T-helper 1 cell treated with Interleukin-12 subunit alpha and Interleukin-12 subunit beta and Interleukin-4 antibody, amounts not matched to agents 30 μg/mL and 1 μg/mL, for 36 hours (primary cell): ENCODE results near the gene P4HTM.

Source experiments
- H3K27ac Mint-ChIP-seq: one replicate; pipeline ENCODE4 v1.8.0; 2021; ENCODE audit warnings: mild to moderate bottlenecking, mixed read lengths
- H3K27me3 Mint-ChIP-seq: one replicate; pipeline ENCODE4 v1.8.0; 2021; ENCODE audit warnings: low read depth, mixed read lengths
- H3K36me3 Mint-ChIP-seq: one replicate; pipeline ENCODE4 v1.8.0; 2021; ENCODE audit warnings: low read depth, mixed read lengths
- H3K4me1 Mint-ChIP-seq: one replicate; pipeline ENCODE4 v1.8.0; 2021; ENCODE audit warnings: low read depth, mixed read lengths
- H3K4me3 Mint-ChIP-seq: one replicate; pipeline ENCODE4 v1.8.0; 2021; ENCODE audit warnings: mild to moderate bottlenecking, moderate library complexity, mixed read lengths
- H3K9me3 Mint-ChIP-seq: one replicate; pipeline ENCODE4 v1.8.0; 2021; ENCODE audit warnings: mixed read lengths

Gene P4HTM

DNA sequence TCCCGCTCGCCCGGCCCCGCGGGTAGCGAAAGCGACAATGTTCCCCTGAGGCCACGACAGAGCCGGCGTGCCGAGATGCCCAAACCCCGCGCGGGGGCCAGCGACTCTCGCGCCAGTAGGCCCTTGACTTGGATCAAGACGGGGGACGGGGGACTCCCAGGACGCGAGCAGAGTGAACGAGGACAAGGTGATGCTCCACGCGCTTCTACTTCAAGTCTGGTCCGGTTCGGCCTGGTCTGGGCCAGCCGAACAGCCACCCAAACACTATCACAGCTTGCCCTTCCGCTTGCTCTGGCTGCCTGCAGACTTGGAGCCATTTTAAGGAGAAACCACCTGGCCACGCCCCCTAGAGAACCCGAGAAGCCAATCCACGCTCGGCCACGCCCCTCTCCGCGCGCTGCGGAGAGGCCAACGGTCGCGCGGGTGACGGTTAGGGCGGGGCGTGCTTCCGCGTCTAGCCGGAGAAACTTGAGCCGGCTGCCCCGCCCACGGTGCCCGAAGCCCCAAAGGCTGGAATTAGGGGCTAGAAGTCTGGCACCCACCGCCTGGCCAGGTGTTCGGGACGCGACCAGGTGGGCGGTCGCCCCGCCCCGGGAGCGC is 31.3 kb downstream of the P4HTM start:
- Mint-ChIP-seq H3K36me3 (peaks cover 28% of the 10 kb centered on the region), H3K9me3 (no peaks in the 10 kb centered on the region), H3K4me1 (peaks cover 30% of the 10 kb centered on the region)

DNA sequence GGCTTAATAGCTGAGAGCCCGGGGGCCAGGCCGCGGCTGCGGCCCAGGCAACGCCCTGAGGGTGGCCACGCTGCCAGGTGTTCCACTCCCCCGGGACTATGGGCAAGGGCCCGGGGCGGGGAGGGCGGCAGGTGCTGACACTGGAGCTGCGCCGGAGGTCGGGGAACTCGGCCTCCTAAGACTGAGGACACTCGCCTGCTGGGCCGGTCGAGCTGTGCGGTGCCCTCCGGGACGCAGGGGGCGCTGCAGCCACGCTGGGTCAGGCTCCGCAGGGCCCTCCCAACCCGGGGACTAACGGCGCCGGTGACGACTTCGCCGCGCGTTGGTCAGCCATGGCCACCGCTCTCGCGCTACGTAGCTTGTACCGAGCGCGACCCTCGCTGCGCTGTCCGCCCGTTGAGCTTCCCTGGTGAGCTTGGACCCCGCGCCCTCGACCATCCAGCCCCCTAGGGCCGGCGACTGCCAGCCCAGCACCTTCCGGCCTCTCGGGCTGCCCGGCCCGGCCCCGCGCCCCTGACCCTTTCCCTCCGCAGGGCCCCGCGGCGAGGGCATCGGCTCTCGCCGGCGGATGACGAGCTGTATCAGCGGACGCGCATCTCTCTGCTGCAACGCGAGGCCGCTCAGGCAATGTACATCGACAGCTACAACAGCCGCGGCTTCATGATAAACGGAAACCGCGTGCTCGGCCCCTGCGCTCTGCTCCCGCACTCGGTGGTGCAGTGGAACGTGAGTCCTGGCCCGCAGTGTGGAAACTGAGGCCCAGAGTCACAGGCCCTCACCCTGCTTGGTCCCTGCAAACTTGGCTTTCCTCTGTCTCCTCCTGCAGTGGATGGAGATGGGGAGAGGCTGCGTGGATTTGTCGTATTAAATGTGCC is 32.0 kb downstream of the P4HTM start, which contains the start of gene NDUFAF3:
Gene NDUFAF3 (plus strand): TSS at position 309 of the 875 bp plus-strand sequence. CDS start 24 bp downstream, at position 333.
- H3K4me1 Mint-ChIP-seq: peaks cover 30% of the 10 kb centered on the region
- peaks cover 28% of the 10 kb centered on the region for H3K36me3 Mint-ChIP-seq
- H3K27me3 Mint-ChIP-seq: no peaks in the 10 kb centered on the region
- H3K9me3 Mint-ChIP-seq: no peaks in the 10 kb centered on the region
- H3K4me3 Mint-ChIP-seq: peak within 1 kb of the TSS; percentile 94
- peak within 1 kb of the TSS; percentile 98 for H3K27ac Mint-ChIP-seq

More for the DNA sequence above, 31.3 kb downstream of the P4HTM start:
- Mint-ChIP-seq H3K27me3 (no peaks in the 10 kb centered on the region), H3K27ac (peak overlapping the region; percentile 95), H3K4me3 (peak overlapping the region; percentile 91)

DNA sequence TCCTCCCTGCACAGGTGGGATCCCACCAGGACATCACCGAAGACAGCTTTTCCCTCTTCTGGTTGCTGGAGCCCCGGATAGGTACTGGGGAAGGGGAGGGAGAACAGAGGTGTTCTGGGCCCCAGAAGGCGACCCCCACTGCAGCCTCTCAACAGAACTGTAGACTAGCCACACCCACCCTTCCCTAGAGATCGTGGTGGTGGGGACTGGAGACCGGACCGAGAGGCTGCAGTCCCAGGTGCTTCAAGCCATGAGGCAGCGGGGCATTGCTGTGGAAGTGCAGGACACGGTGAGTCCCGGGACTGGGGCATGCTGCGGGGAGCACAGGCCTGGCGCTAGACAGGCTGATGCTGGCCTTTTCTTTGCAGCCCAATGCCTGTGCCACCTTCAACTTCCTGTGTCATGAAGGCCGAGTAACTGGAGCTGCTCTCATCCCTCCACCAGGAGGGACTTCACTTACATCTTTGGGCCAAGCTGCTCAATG is 32.7 kb downstream of the P4HTM start:
- Mint-ChIP-seq H3K9me3 (no peaks in the 10 kb centered on the region), H3K27ac (peak overlapping the region; percentile 98), H3K36me3 (peaks cover 30% of the 10 kb centered on the region), H3K4me1 (peaks cover 32% of the 10 kb centered on the region), H3K4me3 (peak overlapping the region; percentile 94), H3K27me3 (no peaks in the 10 kb centered on the region)

DNA sequence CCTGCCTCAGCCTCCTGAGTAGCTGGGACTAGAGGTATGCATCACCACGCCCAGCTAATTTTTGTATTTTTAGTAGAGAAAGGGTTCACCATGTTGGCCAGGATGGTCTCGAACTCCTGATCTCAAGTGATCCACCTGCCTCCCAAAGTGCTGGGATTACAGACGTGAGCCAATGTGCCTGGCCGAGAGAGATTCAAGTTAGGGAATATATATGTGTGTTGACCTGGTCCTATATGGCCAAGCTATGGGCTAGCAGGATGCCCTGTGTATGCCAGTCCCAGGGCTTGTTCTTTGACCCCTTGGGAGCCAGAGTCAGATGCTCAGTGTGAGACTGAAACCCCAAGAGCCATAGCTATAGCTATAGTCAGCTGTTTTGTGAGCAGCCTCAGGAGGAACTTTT is 33.7 kb downstream of the P4HTM start:
- H3K36me3 Mint-ChIP-seq: peaks cover 30% of the 10 kb centered on the region
- H3K9me3 Mint-ChIP-seq: no peaks in the 10 kb centered on the region
- peaks cover 41% of the 10 kb centered on the region for H3K4me1 Mint-ChIP-seq

DNA sequence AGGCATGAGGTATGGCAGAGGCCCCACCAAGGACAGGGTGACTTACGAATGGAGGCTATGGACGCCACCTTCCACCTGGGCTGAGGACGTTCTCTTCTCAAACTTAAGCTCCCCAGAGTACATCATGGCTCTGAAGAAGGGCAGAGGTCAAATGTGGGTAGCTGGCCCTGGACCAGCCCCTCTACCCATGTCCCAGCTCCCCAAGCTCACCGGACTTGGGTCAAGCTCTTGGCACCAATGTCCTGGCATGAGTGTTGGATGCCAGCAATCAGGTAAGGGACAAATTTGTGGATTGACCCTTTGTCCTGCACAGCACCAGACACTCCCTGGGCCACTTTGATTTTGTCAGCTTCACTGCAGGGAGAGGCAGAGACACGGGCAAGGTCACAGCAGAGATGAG is 34.4 kb downstream of the P4HTM start:
- H3K4me3 Mint-ChIP-seq: no peak overlapping the region
- H3K36me3 Mint-ChIP-seq: peaks cover 35% of the 10 kb centered on the region
- no peak overlapping the region for H3K27ac Mint-ChIP-seq
- H3K4me1 Mint-ChIP-seq: peaks cover 44% of the 10 kb centered on the region
- no peaks in the 10 kb centered on the region for H3K9me3 Mint-ChIP-seq
- H3K27me3 Mint-ChIP-seq: no peaks in the 10 kb centered on the region

More for the DNA sequence above, 33.7 kb downstream of the P4HTM start:
- H3K27ac Mint-ChIP-seq: peak overlapping the region; percentile 31
- H3K4me3 Mint-ChIP-seq: peak overlapping the region; percentile 94
- H3K27me3 Mint-ChIP-seq: no peaks in the 10 kb centered on the region

DNA sequence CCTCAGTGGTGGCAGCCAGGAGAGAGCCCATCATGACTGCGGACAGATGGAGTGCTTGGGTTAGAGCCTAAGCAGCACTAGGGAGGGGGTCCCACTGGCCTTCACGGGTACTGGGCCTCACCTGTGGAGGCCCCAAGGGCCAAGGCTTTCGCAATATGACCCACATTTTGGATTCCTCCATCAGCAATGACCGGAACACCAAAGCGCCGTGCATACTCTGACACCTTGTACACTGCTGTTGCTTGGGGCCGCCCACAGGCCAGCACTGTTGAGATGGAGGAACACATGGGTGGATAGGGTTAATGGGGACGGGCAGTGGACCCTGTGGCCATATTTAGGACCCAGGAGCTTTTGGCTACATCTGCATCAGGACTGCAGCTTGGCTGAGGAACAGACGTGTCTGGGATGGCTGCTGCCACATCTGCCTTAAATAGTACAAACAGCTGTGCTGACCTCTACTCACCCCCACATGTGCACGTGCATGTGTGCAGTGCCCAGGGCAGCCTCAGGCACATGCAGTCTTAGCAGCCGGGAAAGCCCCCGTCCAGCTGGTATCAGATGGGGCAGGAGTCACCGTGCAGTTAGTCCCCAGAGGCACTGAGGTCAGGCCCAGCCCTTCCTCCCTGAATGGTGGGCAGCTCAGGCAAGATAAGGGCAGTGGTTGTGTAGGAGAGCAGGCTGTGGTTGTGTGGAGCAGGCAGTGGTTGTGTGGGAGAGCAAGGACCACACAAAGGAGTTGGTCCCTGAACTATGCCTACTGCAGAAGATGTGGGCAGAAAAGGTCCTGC is 35.2 kb downstream of the P4HTM start:
- H3K4me3 Mint-ChIP-seq: no peak overlapping the region
- peak overlapping the region; percentile 20 for H3K27ac Mint-ChIP-seq
- H3K36me3 Mint-ChIP-seq: peaks cover 37% of the 10 kb centered on the region
- H3K9me3 Mint-ChIP-seq: no peaks in the 10 kb centered on the region
- H3K27me3 Mint-ChIP-seq: no peaks in the 10 kb centered on the region
- peaks cover 39% of the 10 kb centered on the region for H3K4me1 Mint-ChIP-seq

DNA sequence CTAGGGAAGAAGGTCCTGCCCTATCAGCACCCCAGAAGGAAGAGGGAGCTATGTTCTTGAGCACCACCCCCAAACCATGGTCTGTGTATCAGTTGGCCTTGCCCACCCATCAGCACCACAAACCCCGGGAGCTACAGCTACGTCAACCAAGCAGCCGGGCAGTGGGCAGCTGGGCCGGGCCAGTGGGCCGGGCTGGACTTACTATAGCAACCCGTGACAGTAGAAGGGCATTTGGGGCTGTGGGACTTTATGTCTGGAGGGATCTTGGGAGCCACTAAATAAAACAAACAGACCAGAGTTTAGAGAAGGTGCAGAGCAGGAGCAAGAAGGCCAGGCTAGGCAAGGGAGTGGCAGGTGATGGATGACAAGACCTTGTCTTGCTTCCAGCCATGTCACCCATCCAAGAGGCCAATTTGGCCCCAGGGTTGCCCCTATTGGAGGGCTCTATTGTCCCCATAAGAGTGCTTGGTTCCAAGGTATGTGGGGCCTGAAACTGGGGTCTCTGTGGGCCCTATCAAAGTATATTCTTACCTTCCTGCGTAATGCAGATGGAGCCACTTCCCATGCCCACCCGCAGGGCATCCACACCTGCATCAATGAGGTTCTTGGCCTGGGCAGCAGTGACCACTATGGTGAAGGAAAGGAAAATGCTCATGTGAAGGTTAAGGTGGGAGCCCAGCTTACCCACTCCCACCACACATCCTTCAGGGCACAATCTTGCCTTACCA is 35.9 kb downstream of the P4HTM start:
- Mint-ChIP-seq H3K36me3 (peaks cover 42% of the 10 kb centered on the region), H3K4me1 (peaks cover 39% of the 10 kb centered on the region), H3K9me3 (no peaks in the 10 kb centered on the region), H3K27me3 (no peaks in the 10 kb centered on the region), H3K4me3 (no peak overlapping the region), H3K27ac (peak overlapping the region; percentile 41)

DNA sequence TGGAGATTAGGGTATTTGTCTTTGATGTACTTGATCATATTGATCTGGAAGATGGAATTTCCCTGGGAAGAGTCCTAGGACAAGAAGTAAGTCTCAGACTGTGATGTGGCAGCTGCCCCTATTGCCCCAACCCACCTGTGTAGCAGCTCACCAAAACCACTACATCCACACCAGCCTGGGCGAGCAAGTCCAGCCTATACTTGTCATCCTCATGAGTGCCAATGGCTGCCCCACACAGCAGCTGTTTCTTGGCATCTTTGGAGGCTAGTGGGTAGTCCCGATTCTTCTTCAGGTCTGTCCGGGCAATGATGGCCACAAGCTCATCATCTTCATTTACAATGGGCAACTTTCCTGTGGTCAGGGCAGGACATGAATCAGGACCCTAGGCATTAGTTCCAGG is 36.5 kb downstream of the P4HTM start:
- peaks cover 45% of the 10 kb centered on the region for H3K36me3 Mint-ChIP-seq
- no peaks in the 10 kb centered on the region for H3K9me3 Mint-ChIP-seq
- no peak overlapping the region for H3K4me3 Mint-ChIP-seq
- H3K4me1 Mint-ChIP-seq: peaks cover 37% of the 10 kb centered on the region
- no peaks in the 10 kb centered on the region for H3K27me3 Mint-ChIP-seq
- peak overlapping the region; percentile 9 for H3K27ac Mint-ChIP-seq

DNA sequence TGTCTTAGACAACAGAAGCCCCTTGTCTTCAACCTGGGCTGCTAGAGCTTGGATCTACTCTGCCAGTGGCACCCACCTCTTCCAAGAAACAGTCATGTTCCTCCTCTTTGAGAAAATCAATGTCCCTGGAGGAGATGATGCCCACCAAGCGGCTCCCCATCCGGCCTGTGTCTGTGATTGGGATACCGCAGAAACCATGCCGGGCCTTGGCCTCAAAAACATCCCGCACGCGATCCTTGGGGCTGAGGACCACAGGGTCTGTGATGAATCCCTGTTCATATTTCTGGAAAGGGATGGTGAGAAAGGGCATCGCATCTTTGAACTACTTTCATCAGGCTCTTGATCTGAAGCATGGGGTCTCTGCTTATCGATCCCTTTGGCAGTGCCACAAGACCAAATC is 37.6 kb downstream of the P4HTM start:
- peaks cover 52% of the 10 kb centered on the region for H3K36me3 Mint-ChIP-seq
- H3K9me3 Mint-ChIP-seq: no peaks in the 10 kb centered on the region
- no peak overlapping the region for H3K27ac Mint-ChIP-seq
- no peaks in the 10 kb centered on the region for H3K27me3 Mint-ChIP-seq
- peaks cover 36% of the 10 kb centered on the region for H3K4me1 Mint-ChIP-seq
- no peak overlapping the region for H3K4me3 Mint-ChIP-seq

DNA sequence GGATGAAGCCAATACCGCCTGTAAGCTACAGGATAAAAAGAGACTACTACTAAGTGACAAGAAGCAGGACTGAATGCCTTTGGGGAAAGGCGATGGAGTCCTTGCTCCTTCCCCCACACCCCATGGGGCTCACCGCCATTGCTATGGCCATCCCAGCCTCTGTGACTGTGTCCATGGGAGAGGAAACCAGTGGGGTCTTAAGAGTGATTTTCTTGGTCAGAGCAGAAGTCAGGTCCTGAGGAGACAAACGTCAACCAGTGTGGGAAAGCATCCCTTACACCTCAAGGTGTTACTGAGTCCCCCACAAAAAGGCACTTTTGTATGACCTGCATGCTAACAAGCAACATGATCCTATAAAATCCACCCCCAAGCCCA is 38.2 kb downstream of the P4HTM start:
- H3K27me3 Mint-ChIP-seq: no peaks in the 10 kb centered on the region
- peak overlapping the region; percentile 95 for H3K27ac Mint-ChIP-seq
- no peaks in the 10 kb centered on the region for H3K9me3 Mint-ChIP-seq
- H3K4me1 Mint-ChIP-seq: peaks cover 31% of the 10 kb centered on the region
- H3K36me3 Mint-ChIP-seq: peaks cover 49% of the 10 kb centered on the region
- H3K4me3 Mint-ChIP-seq: peak overlapping the region; percentile 90

DNA sequence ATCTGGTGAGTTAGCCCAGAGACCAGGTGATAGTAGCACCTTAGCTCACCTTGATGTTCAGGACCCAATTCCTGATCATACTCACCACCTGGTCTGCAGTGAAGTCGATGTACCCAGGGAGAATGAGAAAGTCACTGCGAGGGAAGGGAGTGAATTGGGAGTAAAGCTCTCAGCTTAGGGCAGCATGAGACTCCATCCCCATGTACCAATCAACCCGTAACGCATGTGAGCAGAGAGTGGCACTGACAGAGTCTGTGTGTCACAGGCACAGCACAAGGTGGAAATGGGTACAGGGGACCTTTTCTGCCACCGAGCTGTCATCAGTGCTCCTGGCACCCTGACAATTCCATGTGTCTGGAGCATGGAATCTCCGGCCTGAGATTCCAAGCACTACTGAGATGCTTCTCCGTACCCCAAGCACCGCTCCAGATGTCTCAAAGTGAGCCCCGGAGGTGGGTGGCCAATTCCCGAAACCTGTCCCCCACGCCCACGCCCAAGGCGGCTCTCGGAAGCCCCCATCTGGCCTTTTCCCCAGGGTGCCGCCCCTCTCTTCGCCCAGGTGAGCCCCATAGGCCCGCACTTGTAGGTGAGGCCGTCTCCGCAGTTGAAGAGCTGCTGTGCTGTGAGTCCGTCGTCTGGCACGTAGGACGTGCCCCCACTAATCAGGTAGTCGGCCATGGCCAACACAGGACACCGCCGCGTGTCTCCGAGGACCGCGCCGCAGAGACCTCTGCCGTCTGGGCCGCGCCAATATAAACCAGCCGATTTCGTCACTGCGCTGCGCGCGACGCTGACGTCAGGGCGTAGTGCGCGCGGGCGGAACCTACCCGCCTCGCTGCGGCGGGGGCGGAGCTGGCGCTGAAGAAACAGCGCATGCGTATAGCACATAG is 38.9 kb downstream of the P4HTM start, which contains the start of gene IMPDH2:
Gene IMPDH2 (minus strand): TSS at position 726 of the 890 bp plus-strand sequence. CDS start 48 bp downstream, at position 678.
- H3K4me3 Mint-ChIP-seq: peak within 1 kb of the TSS; percentile 90
- no peaks in the 10 kb centered on the region for H3K27me3 Mint-ChIP-seq
- peaks cover 45% of the 10 kb centered on the region for H3K36me3 Mint-ChIP-seq
- H3K9me3 Mint-ChIP-seq: no peaks in the 10 kb centered on the region
- H3K27ac Mint-ChIP-seq: peak within 1 kb of the TSS; percentile 95
- peaks cover 27% of the 10 kb centered on the region for H3K4me1 Mint-ChIP-seq

DNA sequence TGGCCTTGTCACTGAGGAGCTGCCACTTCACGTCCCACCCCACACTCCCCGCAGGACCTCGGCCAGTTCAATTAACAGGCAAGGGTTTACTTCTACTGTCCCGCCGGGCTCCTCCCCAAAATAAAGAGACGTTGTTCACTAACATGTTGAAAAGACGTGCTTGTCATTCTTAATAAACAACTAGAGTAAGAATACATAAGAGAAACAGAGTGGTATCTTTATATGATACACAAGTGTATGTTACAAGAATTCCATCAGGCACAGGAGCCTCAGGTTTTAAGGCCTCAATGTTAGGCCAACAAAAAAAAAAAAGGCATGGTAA is 39.5 kb downstream of the P4HTM start:
- Mint-ChIP-seq H3K4me3 (peak overlapping the region; percentile 90), H3K27me3 (no peaks in the 10 kb centered on the region), H3K9me3 (no peaks in the 10 kb centered on the region), H3K4me1 (peaks cover 27% of the 10 kb centered on the region), H3K27ac (peak overlapping the region; percentile 95), H3K36me3 (peaks cover 41% of the 10 kb centered on the region)

DNA sequence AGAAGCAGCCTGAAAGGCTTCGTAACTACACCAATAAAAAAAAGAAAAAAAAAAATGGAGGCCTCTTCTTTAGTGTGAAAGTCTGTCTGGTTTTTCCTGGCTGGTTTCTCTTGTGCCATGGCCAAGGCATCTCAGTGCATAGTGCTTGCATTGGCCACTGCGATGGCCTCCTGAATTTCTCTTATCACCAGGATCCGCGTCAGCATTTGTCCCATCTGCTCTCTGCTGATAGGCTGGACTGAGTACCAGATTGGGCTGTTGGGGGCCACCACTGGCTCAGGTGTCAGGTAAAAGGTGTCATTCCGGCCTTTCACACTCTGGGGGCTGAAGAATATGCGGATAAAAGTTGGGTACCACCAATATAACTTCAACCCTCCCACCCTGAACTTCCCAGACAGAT is 40.3 kb downstream of the P4HTM start:
- Mint-ChIP-seq H3K4me1 (peaks cover 27% of the 10 kb centered on the region), H3K4me3 (no peak overlapping the region), H3K9me3 (no peaks in the 10 kb centered on the region), H3K27ac (no peak overlapping the region), H3K36me3 (peaks cover 43% of the 10 kb centered on the region), H3K27me3 (no peaks in the 10 kb centered on the region)
